ENCODE measurements around the gene COQ10A.

- TF ChIP-seq CTCF (IDR thresholded peaks at IDR 0.05) (no peak), POLR2A (IDR thresholded peaks at IDR 0.05) (no peak), POLR2AphosphoS5 (IDR thresholded peaks at IDR 0.05; ENCODE audit: insufficient read depth in 1 of 2, low read depth in 1 of 2) (no peak)
Measured at GRCh38 chr12:56248711-56249110, 18.0 kb upstream of the COQ10A start.
